Parathyroid adenoma (tissue), 2 donors: ENCODE data around the gene ELOVL6.

Experiments
- H2AFZ ChIP-seq: fragments of 300-600 bp; sonication (generic); one replicate; pipeline ENCODE4 v1.7.0; 2017; ENCODE audit warnings: antibody characterized with exemption, mild to moderate bottlenecking
- H3K27ac ChIP-seq: fragments of 300-600 bp; sonication (generic); one replicate; pipeline ENCODE4 v1.7.0; 2017
- H3K27me3 ChIP-seq: fragments of 300-600 bp; sonication (generic); one replicate; pipeline ENCODE4 v1.7.0; 2017; ENCODE audit warnings: low read length; ENCODE audit not compliant: control insufficient read depth, insufficient read depth
- H3K36me3 ChIP-seq: fragments of 300-600 bp; sonication (generic); one replicate; pipeline ENCODE4 v1.7.0; 2017; ENCODE audit warnings: low read length; ENCODE audit not compliant: control insufficient read depth, insufficient read depth
- H3K4me1 ChIP-seq: fragments of 300-600 bp; sonication (generic); one replicate; pipeline ENCODE4 v1.7.0; 2017; ENCODE audit warnings: control low read depth
- H3K4me2 ChIP-seq: fragments of 300-600 bp; sonication (generic); one replicate; pipeline ENCODE4 v1.7.0; 2017; ENCODE audit warnings: low read length
- H3K4me3 ChIP-seq: fragments of 300-600 bp; sonication (generic); one replicate; pipeline ENCODE4 v1.7.0; 2017; ENCODE audit warnings: low read depth, low read length
- H3K79me2 ChIP-seq: fragments of 300-600 bp; sonication (generic); one replicate; pipeline ENCODE4 v1.7.0; 2017; ENCODE audit warnings: control low read depth
- H3K9ac ChIP-seq: fragments of 300-600 bp; sonication (generic); one replicate; pipeline ENCODE4 v1.7.0; 2017; ENCODE audit warnings: mild to moderate bottlenecking
- H3K9me3 ChIP-seq: fragments of 300-600 bp; sonication (generic); one replicate; pipeline ENCODE4 v1.7.0; 2017; ENCODE audit warnings: low read length; ENCODE audit not compliant: control insufficient read depth
- CTCF ChIP-seq: fragments of 300-600 bp; sonication (generic); IDR thresholded peaks from one replicate; pipeline ENCODE4 v1.7.0; 2017; ENCODE audit warnings: antibody characterized with exemption, mild to moderate bottlenecking
- donor health status: primary hyperparathyroidism.

Gene ELOVL6

GRCh38 chr4:110019153-110019552 is 179.3 kb downstream of the ELOVL6 start:
- H3K36me3 ChIP-seq = no peaks in the 10 kb centered on the region
- H2AFZ ChIP-seq = no peak overlapping the region
- no peak overlapping the region for H3K9ac ChIP-seq
- peaks cover 3% of the 10 kb centered on the region for H3K9me3 ChIP-seq
- H3K27me3 ChIP-seq = no peaks in the 10 kb centered on the region
- H3K27ac ChIP-seq = no peak overlapping the region
- no peaks in the 10 kb centered on the region for H3K4me1 ChIP-seq
- no peak overlapping the region for H3K4me3 ChIP-seq
- H3K79me2 ChIP-seq = no peaks in the 10 kb centered on the region
- no peak for TF ChIP-seq CTCF
- no peak overlapping the region for H3K4me2 ChIP-seq

DNA sequence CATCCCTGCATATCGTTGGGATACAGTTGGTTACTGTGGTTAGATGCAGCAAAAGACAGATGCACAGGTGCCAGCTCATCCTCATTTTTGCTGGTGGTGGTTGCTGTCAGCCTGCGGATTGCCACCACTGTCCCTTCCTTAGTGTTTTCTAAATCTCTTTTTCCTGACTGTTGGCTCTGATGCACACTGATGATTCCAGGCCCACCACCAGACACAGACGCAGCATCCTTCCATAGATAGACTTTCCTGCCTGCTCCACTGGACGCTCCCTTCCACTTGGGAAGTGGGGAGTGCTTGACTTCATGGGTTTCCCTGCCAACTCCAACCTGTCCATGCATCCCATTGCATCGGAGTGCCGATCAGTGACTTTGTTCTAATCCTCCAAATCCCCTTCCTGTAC is 184.2 kb downstream of the ELOVL6 start:
- TF ChIP-seq CTCF = no peak
- Histone ChIP-seq H3K4me3 (no peak overlapping the region), H2AFZ (no peak overlapping the region), H3K9ac (no peak overlapping the region), H3K4me2 (no peak overlapping the region), H3K9me3 (peaks cover 3% of the 10 kb centered on the region), H3K36me3 (no peaks in the 10 kb centered on the region), H3K27me3 (no peaks in the 10 kb centered on the region), H3K79me2 (no peaks in the 10 kb centered on the region), H3K27ac (no peak overlapping the region), H3K4me1 (no peaks in the 10 kb centered on the region)

GRCh38 chr4:110012917-110013316 is 185.5 kb downstream of the ELOVL6 start:
- peaks cover 3% of the 10 kb centered on the region for H3K9me3 ChIP-seq
- no peak overlapping the region for H3K4me2 ChIP-seq
- no peak overlapping the region for H3K27ac ChIP-seq
- H3K79me2 ChIP-seq = no peaks in the 10 kb centered on the region
- no peak overlapping the region for H2AFZ ChIP-seq
- no peak for TF ChIP-seq CTCF
- H3K9ac ChIP-seq = no peak overlapping the region
- H3K36me3 ChIP-seq = no peaks in the 10 kb centered on the region
- H3K27me3 ChIP-seq = no peaks in the 10 kb centered on the region
- no peaks in the 10 kb centered on the region for H3K4me1 ChIP-seq
- H3K4me3 ChIP-seq = no peak overlapping the region

- no peak for TF ChIP-seq CTCF
- Histone ChIP-seq H3K9ac (no peak overlapping the region), H3K4me1 (no peaks in the 10 kb centered on the region), H3K79me2 (no peaks in the 10 kb centered on the region), H3K36me3 (no peaks in the 10 kb centered on the region), H2AFZ (no peak overlapping the region), H3K4me2 (no peak overlapping the region), H3K27ac (no peak overlapping the region), H3K4me3 (no peak overlapping the region), H3K9me3 (no peaks in the 10 kb centered on the region), H3K27me3 (no peaks in the 10 kb centered on the region)
Measured at GRCh38 chr4:110010797-110011196, 187.6 kb downstream of the ELOVL6 start.

DNA sequence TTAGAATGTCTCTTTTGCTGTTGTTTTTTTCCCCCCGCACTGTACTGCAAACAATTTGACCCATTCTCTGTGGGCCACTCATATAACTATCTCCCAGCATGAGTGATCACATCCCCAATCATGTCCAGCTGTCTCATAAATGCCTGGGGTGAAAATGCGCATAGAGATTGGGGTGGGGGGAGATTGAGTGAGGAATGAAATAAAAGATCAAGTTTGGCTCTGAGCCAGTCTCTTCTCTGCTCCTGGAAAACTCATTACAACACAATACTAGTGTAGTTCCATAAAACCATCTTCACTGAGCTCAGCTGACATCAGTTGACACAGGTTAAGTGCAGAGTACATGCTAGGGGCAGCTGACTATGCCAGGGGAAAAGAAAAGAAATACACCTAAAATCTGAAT is 188.9 kb downstream of the ELOVL6 start:
- H3K4me1 ChIP-seq = no peaks in the 10 kb centered on the region
- H3K27ac ChIP-seq = no peak overlapping the region
- H3K4me3 ChIP-seq = no peak overlapping the region
- no peak for TF ChIP-seq CTCF
- H3K9ac ChIP-seq = no peak overlapping the region
- no peaks in the 10 kb centered on the region for H3K36me3 ChIP-seq
- H3K4me2 ChIP-seq = no peak overlapping the region
- no peak overlapping the region for H2AFZ ChIP-seq
- H3K9me3 ChIP-seq = no peaks in the 10 kb centered on the region
- H3K27me3 ChIP-seq = no peaks in the 10 kb centered on the region
- H3K79me2 ChIP-seq = no peaks in the 10 kb centered on the region
